Panc1 (cell line): Measurements from ENCODE around the gene PSMB2. TPM values are rescaled to one million over a fixed set of nuclear protein-coding genes. Genes with fewer than 3 reads are reported as not detected.

Source experiments
- ATAC-seq: fragments of 200-7000 bp; cut with Tn5 transposase; 2 replicates; pipeline ENCODE4 v1.9.1; 2020; ENCODE audit warnings: mild to moderate bottlenecking, moderate library complexity
- BruUV-seq: library from RNA; stranded (reverse); fragments of 400-500 nt; replicated peaks from 2 replicates; lab custom pipeline; 2021; lab: Mats Ljungman, UMichigan
- CTCF ChIA-PET: fragments of 300-600 bp; sonication (Branson Sonifier 250); formaldehyde crosslinking; loops from one replicate; lab custom pipeline; 2022; ENCODE audit warnings: antibody characterized with exemption; lab: Charles Lee
- POLR2A ChIA-PET: fragments of 300-600 bp; sonication (Branson Sonifier 250); formaldehyde crosslinking; loops from one replicate; lab custom pipeline; 2022; ENCODE audit warnings: antibody characterized with exemption; lab: Charles Lee
- DNase-seq: peaks from one replicate; pipeline ENCODE4 v3.0.0-alpha.2; 2010; ENCODE audit warnings: low read depth, low spot score
- H3K27ac ChIP-seq: 2 replicates; pipeline ENCODE4 v1.5.1; 2011; ENCODE audit warnings: mild to moderate bottlenecking, low read length, inconsistent platforms
- H3K27me3 ChIP-seq: fragments of 200-500 bp; sonication (Bioruptor generic); 2 replicates; pipeline ENCODE4 v1.6.0; 2014; ENCODE audit warnings: low read length, inconsistent platforms; ENCODE audit not compliant: control insufficient read depth, insufficient read depth
- H3K36me3 ChIP-seq: fragments of 200-500 bp; sonication (Bioruptor generic); 2 replicates; pipeline ENCODE4 v1.5.1; 2014; ENCODE audit warnings: inconsistent platforms, mild to moderate bottlenecking, low read length, moderate library complexity; ENCODE audit not compliant: control insufficient read depth, insufficient read depth
- H3K4me1 ChIP-seq: 2 replicates; pipeline ENCODE4 v1.5.1; 2011; ENCODE audit warnings: inconsistent platforms, mild to moderate bottlenecking, low read length, moderate library complexity; ENCODE audit not compliant: control insufficient read depth, insufficient read depth
- H3K4me3 ChIP-seq, 2 experiments: 2 replicates each; pipeline ENCODE4 v1.5.1; 2011 to 2012; ENCODE audit warnings: low read depth in 2 of 2, low read length in 2 of 2, mild to moderate bottlenecking in 2 of 2, inconsistent platforms in 1 of 2, moderate library complexity in 1 of 2
- H3K9me3 ChIP-seq: fragments of 200-500 bp; sonication (Bioruptor generic); 2 replicates; pipeline ENCODE4 v1.5.1; 2014; ENCODE audit warnings: low read depth, mild to moderate bottlenecking, inconsistent platforms, low read length, moderate library complexity; ENCODE audit not compliant: control insufficient read depth, insufficient read depth
- CTCF ChIP-seq: fragments of 450-650 bp; IDR thresholded peaks from 2 replicates; pipeline ENCODE4 v1.5.1; 2017; ENCODE audit warnings: mild to moderate bottlenecking
- POLR2AphosphoS5 ChIP-seq: IDR thresholded peaks from 2 replicates; pipeline ENCODE4 v1.6.1; 2012; ENCODE audit warnings: mild to moderate bottlenecking, low read depth, low read length, moderate library complexity
- REST ChIP-seq, 2 experiments: IDR thresholded peaks; 2 replicates each; pipeline ENCODE4 v1.6.1; 2011 to 2012; ENCODE audit warnings: low read depth in 2 of 2, control low read depth in 1 of 2, low read length in 1 of 2, mild to moderate bottlenecking in 1 of 2, moderate library complexity in 1 of 2; ENCODE audit not compliant: insufficient read depth in 1 of 2
- SIN3A ChIP-seq: IDR thresholded peaks from 2 replicates; pipeline ENCODE4 v1.6.1; 2012; ENCODE audit warnings: low read depth, mild to moderate bottlenecking, low read length, moderate library complexity, borderline replicate concordance; ENCODE audit not compliant: insufficient read depth
- TCF7L2 ChIP-seq: IDR thresholded peaks from 2 replicates; pipeline ENCODE4 v1.6.1; 2011; ENCODE audit warnings: mild to moderate bottlenecking, low read depth, low read length, inconsistent platforms
- in situ Hi-C: cut with HindIII; loops from 2 replicates; pipeline ENCODE4 v1.10.0; 2016; ENCODE audit warnings: low sequenced_read_pairs, low pct_unique_long_range_greater_than_20kb
- intact Hi-C: fragments of 100-400 bp; cut with micrococcal nuclease; formaldehyde crosslinking; loops from one replicate; pipeline ENCODE4 v1.10.0; 2022; ENCODE audit not compliant: unreplicated experiment
- total RNA-seq: library from RNA; stranded (reverse); gene quantifications from one replicate; pipeline ENCODE4 v1.2.1, GENCODE V29; 2021; ENCODE audit not compliant: unreplicated experiment

Gene PSMB2
- total RNA-seq, 1 experiment from 2014 or later: 95.0 TPM

- H3K4me3 ChIP-seq: no peak overlapping the region
- no peak for ATAC-seq
- in situ Hi-C loops: no loop called here
- H3K27ac ChIP-seq: no peak overlapping the region
- no TSS peak for BruUV-seq
- H3K9me3 ChIP-seq: no peaks in the 10 kb centered on the region
- DNase-seq: no peak
- intact Hi-C loops: no loop called here
- POLR2A ChIA-PET: no interaction called here
- no peaks in the 10 kb centered on the region for H3K36me3 ChIP-seq
- TF ChIP-seq POLR2AphosphoS5: no peak
- no peak for TF ChIP-seq SIN3A
- no peak for TF ChIP-seq CTCF
- TF ChIP-seq TCF7L2: no peak
- TF ChIP-seq REST (IDR thresholded peaks at IDR 0.05; ENCODE audit: insufficient read depth in 1 of 2, low read depth in 2 of 2, low read length in 1 of 2): no peak
- H3K27me3 ChIP-seq: no peaks in the 10 kb centered on the region
- CTCF ChIA-PET: no interaction called here
- H3K4me1 ChIP-seq: no peaks in the 10 kb centered on the region
Observed at GRCh38 chr1:35657851-35658250, 16.5 kb upstream of the PSMB2 start.

GRCh38 chr1:35656863-35657232 is 15.5 kb upstream of the PSMB2 start:
- H3K9me3 ChIP-seq: no peaks in the 10 kb centered on the region
- no TSS peak for BruUV-seq
- TF ChIP-seq TCF7L2: no peak
- no peak for TF ChIP-seq REST (IDR thresholded peaks at IDR 0.05; ENCODE audit: insufficient read depth in 1 of 2, low read depth in 2 of 2, low read length in 1 of 2)
- no peak for TF ChIP-seq SIN3A
- no peak for TF ChIP-seq POLR2AphosphoS5
- TF ChIP-seq CTCF: no peak
- no peaks in the 10 kb centered on the region for H3K36me3 ChIP-seq
- ATAC-seq (0 out of 2 replicates have a peak, but pooled peaks have one; percentile 11), DNase-seq (no peak)
- H3K27ac ChIP-seq: no peak overlapping the region
- CTCF ChIA-PET: interaction anchor here (0.6 kb wide), 1 partner anchor 73 kb away, joined by 13 read pairs; no protein-coding TSS in a partner anchor
- POLR2A ChIA-PET: no interaction called here
- in situ Hi-C loops (no loop called here), intact Hi-C loops (no loop called here)
- H3K27me3 ChIP-seq: peaks cover 3% of the 10 kb centered on the region; the same call in 1 of the 2 replicates
- no peaks in the 10 kb centered on the region for H3K4me1 ChIP-seq
- no peak overlapping the region for H3K4me3 ChIP-seq
